Activated CD4-positive, alpha-beta T cell treated with anti-CD3 and anti-CD28 coated beads, Interleukin-2, Interleukin-4, amounts not matched to agents 100 ng/mL and 50 ng/mL, durations not matched to agents 16 hours and 8 hours (primary cell): ENCODE measurements around the gene PLEKHA3.
A peak's percentile ranks its signal among the peaks of the same experiment; 100 is the strongest.
"Not testable (repeated sequence)": the region's sequence is repeated elsewhere in the genome, so short reads cannot be mapped to it uniquely, and the experiment has no call there.

Experiments
- DNase-seq: peaks from one replicate; pipeline ENCODE4 v3.0.0-alpha.2; 2020; ENCODE audit warnings: low spot score

The PLEKHA3 gene

GRCh38 chr2:178480227-178481181, at the start of gene PLEKHA3:
Gene PLEKHA3 (plus strand): TSS chr2:178480457. CDS start chr2:178480870, 413 bp downstream.
- peak; percentile 88 for DNase-seq

DNA sequence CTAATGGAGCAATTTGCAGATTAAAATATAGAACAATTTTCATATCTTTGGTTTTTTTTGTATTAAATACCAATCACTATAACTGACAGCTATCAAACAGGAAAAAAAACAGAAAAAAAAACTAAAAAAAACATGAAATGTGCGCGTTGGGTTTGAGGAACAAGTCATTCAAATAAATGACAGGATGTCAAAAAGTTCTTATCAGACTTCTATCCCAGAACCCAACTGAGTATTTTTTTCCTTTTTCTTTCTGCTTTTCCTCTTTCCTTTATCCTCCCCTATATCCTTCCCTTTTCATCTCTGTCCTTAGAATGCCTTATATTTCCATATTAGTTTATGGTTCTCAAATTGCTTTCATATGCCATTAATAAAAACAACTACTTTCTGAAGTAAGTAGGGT, 43.6 kb upstream of the PLEKHA3 start:
- DNase-seq, result no peak

- DNase-seq, result no peak
Measured at GRCh38 chr2:178441426-178441825, 38.8 kb upstream of the PLEKHA3 start.

DNA sequence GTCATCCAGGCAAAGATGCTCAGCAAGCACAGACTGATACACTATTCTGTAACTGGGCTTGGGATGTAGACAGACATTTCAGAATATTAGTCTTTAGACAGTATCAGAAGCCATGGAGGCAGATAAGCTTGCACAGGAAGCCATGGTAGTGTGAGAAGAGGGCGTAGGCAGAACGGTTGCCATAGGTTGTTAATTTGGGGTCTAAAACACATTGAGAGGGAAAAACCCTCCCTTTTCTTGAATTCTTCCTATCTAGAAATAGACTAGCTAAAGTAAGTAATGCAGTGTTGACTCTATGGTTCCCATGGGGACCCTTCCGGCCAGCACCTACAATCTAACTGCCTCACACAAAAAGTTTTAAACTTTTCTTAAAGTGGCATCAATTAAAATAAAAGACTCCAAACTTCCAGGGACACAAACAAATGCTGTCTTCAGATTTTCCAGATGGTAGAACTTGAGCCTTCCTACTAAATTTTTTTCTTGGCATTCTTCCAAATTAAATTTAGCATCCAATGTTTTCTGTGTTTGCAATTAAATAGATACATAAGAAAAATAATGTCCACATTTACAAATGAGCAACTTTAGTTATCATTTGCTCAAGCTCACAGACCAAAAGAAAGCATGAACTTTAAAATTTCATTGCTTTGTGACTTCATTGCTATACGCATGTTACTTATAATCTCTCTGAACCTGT, 31.1 kb upstream of the PLEKHA3 start:
- no peak for DNase-seq

DNA sequence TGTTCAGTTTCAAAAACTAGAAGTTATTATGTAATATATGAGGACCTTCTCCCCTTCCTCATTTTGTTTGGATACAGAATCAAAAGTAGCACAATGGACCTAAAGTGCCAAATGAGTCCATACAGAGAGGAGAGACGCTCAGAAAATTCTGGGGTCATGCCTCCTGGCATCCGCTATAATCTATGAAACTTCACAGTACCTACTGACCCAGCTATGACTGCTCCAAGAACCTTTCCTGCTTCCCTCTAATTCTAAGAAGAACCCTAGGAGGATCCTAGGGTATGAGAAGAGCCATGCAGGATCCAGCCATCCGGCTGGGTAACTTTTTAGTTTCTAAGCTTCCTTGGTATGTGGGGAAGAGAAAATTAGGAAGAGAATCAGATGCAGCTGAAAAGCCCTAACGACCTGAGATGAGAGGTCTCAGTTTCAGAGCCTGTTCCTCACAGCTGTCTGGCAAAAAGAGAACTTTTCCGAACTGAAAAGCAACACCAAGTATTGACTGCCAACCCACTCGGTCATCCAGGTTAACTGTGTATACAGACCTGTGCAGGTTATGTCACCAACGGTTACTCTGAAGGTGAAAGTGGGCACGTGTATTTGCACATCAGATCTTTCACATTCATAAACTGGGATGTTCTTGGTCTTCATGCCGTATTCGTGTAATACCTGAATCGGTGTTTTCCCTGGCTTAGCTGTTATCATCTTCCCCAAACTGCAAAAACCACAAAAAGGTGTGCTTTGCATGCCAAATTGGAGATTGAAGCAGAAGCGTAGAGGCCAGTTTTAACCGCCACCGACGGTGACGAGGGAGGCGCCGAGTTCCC, 30.3 kb upstream of the PLEKHA3 start:
- DNase-seq, result no peak

DNA sequence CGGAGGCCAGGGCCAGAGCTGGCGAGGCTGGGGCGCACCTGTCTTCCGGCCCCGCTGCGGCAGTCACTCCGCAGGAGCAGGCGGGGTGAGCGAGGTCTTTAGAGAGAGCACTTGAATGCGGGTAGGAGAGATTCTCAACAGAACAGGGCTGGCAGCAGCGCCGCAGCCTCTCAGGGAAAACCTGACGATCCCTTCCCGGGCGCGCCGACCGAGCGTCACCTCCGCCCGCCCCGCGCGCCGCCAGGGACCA, 29.8 kb upstream of the PLEKHA3 start:
- DNase-seq, result no peak

- peak; percentile 96 for DNase-seq
Measured at GRCh38 chr2:178450774-178451525, 29.3 kb upstream of the PLEKHA3 start, which contains the start of the genes PJVK and PRKRA. Gene PJVK (plus strand): TSS chr2:178451378. CDS start chr2:178453410, 2,032 bp downstream. Gene PRKRA (minus strand): TSS chr2:178451175. CDS start chr2:178451030, 145 bp downstream.

- DNase-seq, result no peak
Measured at GRCh38 chr2:178452334-178452733, 27.9 kb upstream of the PLEKHA3 start.

GRCh38 chr2:178452870-178453269, 27.4 kb upstream of the PLEKHA3 start:
- no peak for DNase-seq

DNA sequence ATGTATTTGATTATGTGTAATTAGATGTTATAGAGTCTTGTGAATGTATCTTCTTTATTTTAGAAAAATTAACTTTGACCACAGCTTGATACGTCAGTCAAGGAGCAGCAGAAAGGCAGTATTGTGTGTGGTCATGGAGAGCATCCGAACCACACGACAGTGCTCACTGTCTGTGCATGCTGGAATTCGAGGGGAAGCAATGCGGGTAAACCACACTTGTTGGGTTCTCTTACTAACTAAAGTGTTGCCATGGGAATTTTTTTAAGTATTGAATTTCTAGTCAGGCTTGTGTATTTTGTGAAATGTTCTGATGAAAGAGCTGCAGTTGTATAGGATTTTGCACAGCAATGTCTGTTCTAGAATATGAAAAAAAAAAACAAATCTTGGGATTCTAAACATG, 24.3 kb upstream of the PLEKHA3 start:
- DNase-seq, result no peak

DNA sequence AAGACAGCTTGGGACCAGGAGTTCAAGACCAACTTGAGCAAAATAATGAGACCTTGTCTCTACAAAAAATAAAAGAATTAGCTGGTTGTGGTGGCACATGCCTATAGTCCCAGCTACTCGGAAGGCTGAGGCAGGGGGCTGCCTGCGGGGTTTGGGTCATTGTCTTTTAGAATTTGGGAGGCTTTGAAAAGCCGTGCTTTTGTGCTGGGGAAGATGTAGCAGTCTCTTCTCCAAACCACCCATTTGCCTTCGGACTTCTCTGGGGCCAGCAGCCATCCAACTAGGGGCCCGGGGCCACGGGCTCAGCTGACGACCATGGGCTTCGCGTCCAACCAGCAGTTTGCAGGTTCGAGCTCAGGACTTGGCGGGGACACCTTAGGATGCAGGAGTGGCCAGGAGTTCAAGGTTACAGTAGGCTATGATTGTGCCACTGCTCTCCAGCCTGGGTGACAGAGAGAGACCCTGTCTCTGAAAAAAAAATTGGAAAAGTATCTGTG, 22.8 kb upstream of the PLEKHA3 start:
- no peak for DNase-seq

GRCh38 chr2:178469219-178469849, 10.9 kb upstream of the PLEKHA3 start:
- no peak for DNase-seq

DNA sequence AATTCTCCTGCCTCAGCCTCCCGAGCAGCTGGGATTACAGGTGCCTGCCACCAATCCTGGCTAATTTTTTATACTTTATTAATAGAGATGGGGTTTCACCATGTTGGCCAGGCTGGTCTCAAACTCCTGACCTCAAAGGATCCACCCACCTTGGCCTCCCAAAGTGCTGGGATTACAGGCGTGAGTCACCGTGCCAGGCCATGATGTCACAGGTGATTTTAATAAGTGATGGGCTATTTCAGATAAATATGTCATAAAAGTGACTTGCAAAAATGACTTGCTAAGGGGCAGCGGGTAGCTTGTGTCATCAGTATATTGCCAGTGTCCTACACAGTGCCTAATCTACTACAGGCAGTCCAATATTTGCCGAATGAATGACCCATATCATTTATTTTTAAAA, 8.9 kb upstream of the PLEKHA3 start:
- not testable (repeated sequence) for DNase-seq

DNA sequence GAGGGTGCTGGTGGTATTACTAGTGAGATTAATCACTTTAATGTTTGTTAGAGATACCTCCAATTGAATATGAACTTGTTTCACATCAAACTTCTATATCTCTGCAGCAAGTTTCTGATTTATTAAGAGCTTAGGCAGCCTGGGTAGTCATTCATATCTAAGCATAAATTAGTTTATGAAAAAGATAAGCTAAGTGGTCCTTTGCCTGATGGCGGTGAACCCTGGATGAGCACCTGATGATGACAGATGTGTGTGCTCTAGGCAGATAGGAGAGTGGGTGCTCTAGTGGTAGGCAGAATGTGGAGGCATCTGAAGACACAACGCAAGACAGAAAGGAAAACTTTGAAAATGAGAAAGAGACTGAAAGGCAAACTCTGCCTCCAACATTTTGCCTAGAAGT, 6.9 kb upstream of the PLEKHA3 start:
- no peak for DNase-seq

- DNase-seq, result no peak
Measured at GRCh38 chr2:178473931-178474330, 6.3 kb upstream of the PLEKHA3 start.

GRCh38 chr2:178474560-178474959, 5.7 kb upstream of the PLEKHA3 start:
- DNase-seq, result no peak

GRCh38 chr2:178476477-178476876, 3.8 kb upstream of the PLEKHA3 start:
- no peak for DNase-seq

DNA sequence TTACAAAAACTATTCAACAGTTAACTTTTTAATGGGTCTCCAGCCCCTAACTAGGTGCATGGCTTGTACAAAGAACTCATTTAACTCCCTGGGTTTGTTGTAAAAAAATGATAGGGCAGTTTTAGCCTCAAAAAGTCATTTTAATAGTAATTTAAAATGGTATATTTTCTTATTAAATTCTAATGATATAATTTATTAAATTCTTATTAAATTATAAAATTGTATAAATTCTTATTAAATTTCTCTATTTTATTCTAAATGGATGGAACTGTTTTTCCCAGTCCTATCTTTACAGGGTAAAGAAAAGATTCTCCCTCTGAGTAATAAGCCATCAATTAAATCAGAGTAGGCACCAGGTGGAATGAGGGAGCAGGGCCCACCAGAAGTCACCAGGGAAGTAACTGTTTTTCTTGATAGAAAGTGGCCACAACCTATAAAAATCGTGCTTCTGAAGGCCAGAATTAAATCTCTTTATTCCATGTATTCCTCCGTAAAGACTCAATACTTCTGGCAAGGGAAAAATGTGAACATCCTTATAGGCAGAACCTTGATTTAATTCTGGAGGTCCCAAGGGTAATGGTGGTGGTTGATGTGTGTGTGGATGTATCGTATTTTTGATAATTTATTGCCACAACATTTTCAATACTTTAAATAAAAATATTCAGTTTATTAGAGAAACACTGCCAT, 2.7 kb upstream of the PLEKHA3 start:
- no peak for DNase-seq

DNA sequence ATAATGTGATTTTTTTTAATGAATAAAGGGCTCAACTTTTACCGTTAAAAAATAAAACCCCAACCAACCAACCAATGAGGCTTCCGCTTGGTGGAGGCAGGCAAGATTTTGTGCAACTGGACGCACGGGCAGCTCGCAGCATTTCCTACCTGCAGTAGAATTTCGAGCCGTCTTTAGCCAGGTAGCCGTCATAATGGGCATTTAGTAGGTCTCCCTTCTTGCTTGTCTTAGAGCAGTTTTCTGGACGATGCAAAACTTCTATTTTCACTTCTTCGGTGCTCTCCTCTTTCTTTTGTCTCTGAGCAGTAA, 2.2 kb upstream of the PLEKHA3 start:
- DNase-seq, result no peak

DNA sequence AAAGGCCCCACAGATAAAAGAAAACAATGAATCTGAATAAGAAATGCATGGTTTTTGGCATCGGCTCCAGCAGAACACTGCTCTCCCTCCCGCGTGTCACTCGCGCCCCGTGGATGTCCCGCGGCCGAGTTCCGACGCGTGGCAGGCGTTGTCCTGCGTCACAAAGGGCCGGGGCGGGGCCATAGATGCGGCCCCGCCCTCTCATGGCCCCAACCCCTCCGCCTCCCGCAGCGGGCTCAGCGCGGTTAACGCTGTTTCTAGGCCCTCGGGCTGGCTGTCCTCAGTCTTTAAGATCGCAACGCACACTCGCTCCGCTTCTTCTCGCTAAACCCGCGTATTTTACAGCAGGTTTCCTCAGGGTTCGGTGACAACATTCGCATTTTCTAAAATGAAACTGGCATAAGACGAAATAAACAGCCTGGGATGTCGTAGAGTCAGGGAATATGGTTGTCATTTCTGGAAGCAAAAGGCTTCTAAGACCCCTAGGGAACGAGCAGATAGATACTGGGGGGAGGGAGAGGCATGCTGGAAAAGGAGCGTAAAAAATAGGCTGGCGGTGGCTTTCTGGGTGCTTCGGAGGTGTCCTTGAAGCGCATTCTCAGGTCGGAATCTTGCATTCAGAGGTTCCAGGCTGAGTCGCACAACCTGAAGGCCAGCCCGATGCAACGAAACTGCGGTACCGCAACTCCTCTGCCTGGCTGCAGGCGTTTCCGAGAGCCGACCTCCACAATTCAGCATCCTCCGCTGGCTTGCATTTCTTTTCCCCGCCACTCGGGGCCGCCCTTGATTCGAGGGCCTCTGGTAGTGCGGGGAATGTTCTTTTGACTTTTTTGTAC, 1.6 kb upstream of the PLEKHA3 start, which contains the start of gene FKBP7:
FKBP7 (minus strand) TSS at position 162 of the 836 bp plus-strand sequence; CDS start at position 61, 101 bp downstream.
- peak; percentile 86 for DNase-seq
